Amniotic stem cell (primary cell): ENCODE data around the gene MT1H.
"Not testable (repeated sequence)": the region's sequence is repeated elsewhere in the genome, so short reads cannot be mapped to it uniquely, and the experiment has no call there.

Experiments
- DNase-seq: peaks from one replicate; lab custom pipeline; 2025; lab: John Stamatoyannopoulos, UW

MT1H gene

DNA sequence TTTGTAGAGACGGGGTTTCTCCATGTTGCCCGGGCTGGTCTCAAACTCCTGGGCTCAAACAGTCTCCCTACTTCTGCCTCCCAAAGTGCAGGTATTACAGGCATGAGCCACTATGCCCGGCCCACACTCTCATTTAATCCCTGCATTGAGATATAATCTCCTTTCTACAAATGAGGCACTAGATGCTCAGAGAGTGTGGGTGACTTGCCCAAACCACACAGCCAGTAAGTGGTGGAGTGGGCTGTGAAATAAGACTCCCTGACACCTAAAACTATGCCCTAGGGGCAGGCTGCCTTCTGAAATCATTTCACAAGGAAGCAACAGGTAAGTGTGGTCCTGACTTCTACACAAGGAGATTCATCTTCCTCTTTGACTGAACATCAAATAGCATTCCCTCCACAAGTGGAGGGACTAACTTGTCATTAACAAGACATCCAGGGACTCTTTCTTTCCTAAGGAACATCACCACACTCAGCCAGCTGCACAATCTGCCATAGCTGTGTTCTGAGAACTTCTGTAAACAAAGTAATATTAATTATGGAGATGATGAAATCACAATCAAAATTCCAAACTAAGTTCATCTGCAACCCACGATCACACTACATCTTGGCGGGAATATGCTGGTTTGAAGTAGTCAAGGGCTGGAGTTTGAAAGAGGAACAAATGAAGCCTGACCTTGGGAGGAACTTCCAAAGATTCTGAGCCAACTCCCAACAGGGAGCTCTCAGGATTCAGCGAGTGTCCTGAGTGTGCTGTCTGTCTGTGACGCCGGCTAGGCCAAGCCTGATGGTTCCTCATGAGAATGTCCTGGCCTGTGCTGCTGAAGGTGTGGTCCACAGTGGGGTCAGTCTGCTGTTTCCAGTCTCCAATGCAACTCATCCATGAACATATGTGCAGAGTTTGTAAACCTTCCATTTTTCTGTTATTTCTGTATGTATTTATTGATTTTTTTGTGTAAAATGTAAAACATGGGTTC lies 4.0 kb upstream of the MT1H start:
- DNase-seq, result not testable (repeated sequence)

DNA sequence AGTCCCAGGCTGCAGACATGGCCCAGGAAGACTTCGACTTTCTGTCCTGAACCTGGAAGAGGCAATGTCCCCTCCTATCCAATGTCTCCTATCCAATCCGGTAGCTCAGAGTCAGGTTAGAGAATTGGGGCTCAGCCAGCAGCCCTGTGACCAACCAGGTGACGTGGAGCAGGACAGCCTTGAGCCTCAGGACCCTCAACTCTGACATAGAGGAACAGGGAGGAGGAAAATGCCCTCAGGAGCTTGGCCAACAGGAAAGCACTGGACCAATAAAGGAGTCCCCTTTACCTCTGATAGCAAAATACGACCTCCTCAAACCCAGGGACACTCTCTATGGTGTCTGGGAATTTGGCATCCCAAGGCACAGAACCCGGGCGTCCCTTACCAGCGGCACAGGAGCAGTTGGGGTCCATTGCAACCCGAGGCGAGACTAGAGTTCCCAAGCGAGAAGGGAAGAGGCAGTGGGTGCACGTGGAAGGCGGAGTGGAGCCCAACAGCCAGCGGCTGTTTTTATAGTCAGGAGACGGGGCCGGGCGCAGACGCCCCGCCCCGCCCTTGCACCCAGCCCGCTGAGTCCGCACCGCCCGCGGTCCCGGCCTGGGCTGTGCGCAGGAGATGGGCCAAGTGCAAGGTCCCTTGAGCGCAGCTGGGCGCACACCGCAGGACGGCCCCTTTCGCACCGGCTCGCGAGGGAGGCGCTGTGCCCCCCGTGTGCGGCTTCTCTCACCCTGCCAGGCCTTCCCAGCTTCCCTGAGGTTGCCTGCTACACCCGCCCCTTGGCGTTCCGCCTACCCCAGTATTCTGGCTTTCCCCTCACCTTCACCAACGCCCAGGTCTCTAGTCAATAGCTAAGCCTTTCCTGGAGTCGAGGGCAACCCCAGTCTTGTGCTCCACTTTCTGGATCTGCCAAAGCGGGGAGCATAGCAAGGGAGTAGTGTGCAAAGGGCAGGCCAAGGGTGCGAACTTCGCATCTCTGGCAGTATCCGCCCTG lies 1.7 kb upstream of the MT1H start, which contains the start of gene MT1G:
Gene MT1G, minus strand, starts transcription at position 485 of the 991 bp plus-strand sequence. Its CDS starts 72 bp downstream, at position 413.
- no peak for DNase-seq

- no peak for DNase-seq
Measured at GRCh38 chr16:56669840-56670619, 416 bp downstream of the MT1H start.

DNA sequence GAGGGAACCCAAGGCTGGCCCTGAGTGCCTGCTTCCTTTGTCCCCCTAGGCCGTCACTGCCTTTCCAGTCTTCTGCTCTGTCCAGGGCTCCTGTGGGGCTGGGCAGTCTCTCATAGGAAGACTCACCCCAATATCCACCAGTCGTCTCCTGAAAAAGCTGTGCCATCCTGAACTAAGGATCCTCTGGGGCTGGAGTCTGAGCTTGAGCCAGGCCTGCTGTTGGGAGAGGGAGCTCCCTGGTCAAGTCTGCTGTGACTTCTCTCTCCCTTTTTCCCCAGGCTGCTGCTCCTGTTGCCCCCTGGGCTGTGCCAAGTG lies 963 bp downstream of the MT1H start:
- no peak for DNase-seq

- not testable (repeated sequence) for DNase-seq
Measured at GRCh38 chr16:56671691-56672090, 2.1 kb downstream of the MT1H start.

- not testable (repeated sequence) for DNase-seq
Measured at GRCh38 chr16:56672171-56672570, 2.6 kb downstream of the MT1H start.

DNA sequence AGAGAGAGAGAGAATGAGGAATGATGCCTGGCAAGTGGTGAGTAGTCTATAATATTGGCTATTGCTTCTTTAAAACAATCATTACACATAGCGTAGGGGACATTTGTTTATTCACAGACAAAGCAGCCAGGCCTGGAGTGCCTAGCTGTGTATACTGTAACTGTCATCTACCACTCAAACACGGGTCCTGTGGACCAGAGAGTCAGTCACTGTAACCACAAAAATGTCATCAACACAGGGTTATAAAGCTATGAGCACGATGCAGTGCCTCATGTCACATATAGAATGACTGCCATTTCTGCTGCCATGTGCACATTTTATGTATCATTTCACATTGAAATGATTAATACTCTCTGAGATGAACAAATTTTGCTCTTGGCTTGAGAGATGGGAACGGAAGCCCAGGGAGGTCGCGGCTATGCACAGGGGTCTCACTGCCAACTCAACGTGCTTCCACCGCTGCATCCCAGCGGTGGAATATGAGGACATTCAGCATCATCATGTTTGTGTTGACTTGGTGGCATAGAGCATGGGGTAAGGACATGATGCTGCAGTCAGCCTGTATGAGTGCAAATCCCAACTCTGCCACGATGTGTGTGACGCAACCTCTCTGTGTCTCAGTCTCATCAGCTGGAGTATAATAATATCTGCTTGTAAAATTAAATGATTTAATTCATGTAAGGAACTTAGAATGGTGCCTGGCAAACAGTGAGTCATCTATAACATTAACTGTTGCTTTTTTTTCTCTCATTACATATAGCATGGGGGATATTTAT lies 3.3 kb downstream of the MT1H start:
- no peak for DNase-seq

GRCh38 chr16:56673921-56674320 lies 4.3 kb downstream of the MT1H start:
- no peak for DNase-seq

DNA sequence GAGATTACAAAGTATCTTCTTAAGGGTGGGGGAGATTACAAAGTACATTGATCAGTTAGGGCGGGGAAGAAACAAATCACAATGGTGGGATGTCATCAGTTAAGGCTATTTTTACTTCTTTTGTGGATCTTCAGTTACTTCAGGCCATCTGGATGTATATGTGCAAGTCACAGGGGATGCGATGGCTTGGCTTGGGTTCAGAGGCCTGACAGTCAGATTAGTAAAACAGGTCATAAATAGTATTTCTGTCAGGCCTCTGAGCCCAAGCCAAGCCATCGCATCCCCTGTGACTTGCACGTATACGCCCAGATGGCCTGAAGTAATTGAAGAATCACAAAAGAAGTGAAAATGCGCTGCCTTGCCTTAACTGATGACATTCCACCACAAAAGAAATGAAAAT lies 5.0 kb downstream of the MT1H start:
- not testable (repeated sequence) for DNase-seq

DNA sequence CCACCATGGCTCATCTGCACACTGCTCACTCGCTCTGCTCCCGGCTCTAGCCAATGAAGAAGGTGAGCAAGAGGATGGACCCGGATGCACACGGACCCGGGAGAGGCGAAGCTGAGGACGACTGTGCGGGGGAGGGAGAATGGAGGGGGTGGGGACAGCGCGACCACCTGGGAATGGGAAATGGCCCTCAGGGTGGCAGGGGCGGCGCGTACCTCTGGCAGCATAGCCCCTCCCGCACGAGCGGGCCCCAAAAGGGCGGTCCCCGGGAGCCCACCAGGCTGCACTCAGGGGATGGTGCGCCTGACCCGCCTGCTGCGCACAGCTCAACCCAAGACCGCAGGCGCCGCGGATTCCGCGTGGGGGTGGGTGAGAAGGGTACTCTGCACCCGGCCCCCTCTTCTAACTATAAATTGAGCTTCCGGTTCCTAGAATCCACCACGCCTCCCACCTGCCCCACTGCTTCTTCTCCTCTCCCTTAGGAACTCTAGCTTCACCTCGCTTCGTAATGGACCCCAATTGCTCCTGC lies 6.1 kb downstream of the MT1H start:
- DNase-seq, result no peak

GRCh38 chr16:56677474-56677873 lies 7.9 kb downstream of the MT1H start:
- DNase-seq, result no peak

GRCh38 chr16:56679078-56679730 lies 9.6 kb downstream of the MT1H start:
- no peak for DNase-seq

GRCh38 chr16:56679818-56680217 lies 10.2 kb downstream of the MT1H start:
- no peak for DNase-seq

DNA sequence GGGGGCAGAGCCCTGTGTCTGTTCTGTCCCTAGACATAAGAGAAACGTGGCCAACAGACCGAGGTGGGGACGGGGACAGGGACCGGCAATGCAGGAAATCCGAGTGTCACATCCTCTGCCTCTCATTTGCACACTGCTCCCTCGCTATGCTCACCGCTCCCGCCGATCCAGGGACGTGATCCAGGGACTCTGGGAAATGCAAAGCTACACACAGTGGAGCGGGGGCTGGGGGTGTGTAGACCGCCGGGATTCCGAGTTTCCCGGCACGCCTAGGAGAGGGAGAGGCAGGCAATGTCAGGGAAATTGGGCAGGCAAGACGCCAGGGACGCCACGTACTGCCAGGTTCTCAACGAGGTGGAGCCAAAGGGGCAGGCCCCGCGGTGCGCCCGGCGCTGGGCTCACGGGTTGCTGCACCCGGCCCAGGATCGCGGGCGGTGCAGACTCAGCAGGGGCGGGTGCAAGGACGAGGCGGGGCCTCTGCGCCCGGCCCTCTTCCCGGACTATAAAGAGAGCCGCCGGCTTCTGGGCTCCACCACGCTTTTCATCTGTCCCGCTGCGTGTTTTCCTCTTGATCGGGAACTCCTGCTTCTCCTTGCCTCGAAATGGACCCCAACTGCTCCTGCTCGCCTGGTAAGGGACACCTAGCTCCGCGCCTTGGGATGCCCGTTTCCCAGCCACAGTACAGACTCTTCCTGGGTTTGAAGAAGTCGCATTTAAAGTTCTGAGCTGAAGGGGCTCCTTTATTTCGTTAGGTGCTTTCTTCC lies 12.5 kb downstream of the MT1H start, which contains the start of gene MT1X:
Gene MT1X, plus strand, starts transcription at position 532 of the 764 bp plus-strand sequence. Its CDS starts 71 bp downstream, at position 603.
- peak; percentile 25 for DNase-seq

- no peak for DNase-seq
Measured at GRCh38 chr16:56682703-56683397, 13.2 kb downstream of the MT1H start.

- no peak for DNase-seq
Measured at GRCh38 chr16:56683424-56684172, 14.0 kb downstream of the MT1H start.

DNA sequence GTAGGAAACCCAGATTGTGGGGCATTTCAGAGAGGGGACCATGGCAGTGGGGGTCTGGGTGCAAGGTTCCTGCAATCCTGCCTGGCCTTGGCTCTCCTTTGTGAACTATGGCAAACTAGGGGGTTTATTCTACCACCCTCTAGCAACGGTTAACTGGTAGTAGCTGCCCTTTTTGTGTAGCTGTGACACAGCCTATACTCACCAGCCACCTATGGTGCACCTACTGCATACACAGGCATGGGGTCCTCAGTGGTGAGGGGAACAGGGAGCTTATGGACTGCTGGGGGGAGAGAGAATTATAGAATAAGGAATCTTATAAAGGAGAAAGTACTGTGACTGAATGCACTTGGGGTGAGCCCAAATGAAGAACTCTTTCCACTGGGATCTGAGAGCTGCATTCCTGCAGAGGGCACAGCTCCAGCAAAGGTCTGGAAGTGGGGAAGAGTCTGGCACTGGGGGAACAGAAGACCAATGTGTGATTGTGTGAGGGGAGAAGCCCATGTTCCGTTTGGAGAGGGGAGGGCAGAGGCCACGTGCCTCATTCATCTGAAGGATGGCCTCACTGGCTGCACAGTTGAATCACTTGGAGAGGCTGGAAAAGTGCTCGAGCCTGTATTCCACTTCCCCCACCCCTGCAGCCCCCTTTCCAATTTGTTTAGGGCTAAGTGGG lies 14.8 kb downstream of the MT1H start:
- no peak for DNase-seq
